Ascending aorta (tissue), 2 donors: ENCODE results near the gene TLE2. TPM values are rescaled to one million over a fixed set of nuclear protein-coding genes. Genes with fewer than 3 reads are reported as not detected.

Experiments used
- DNase-seq, 2 donors: peaks; one replicate each; pipeline ENCODE4 v3.0.0-alpha.2; 2019; ENCODE audit warnings: low spot score in 2 of 2
- H3K27ac ChIP-seq, 2 donors: fragments of 200-600 bp; sonication (generic); one replicate each; pipeline ENCODE4 v1.5.1; 2016 to 2017; ENCODE audit warnings: mild to moderate bottlenecking in 1 of 2
- H3K27me3 ChIP-seq: fragments of 200-600 bp; sonication (generic); one replicate; pipeline ENCODE4 v1.5.1; 2017
- H3K36me3 ChIP-seq, 2 donors: fragments of 200-600 bp; sonication (generic); one replicate each; pipeline ENCODE4 v1.5.1; 2016
- H3K4me1 ChIP-seq, 2 donors: fragments of 200-600 bp; sonication (generic); one replicate each; pipeline ENCODE4 v1.5.1; 2016 to 2017; ENCODE audit warnings: mild to moderate bottlenecking in 1 of 2
- H3K4me3 ChIP-seq, 2 donors: fragments of 200-600 bp; sonication (generic); one replicate each; pipeline ENCODE4 v1.5.1; 2016 to 2017; ENCODE audit warnings: mild to moderate bottlenecking in 1 of 2
- H3K9me3 ChIP-seq, 2 donors: fragments of 200-600 bp; sonication (generic); one replicate each; pipeline ENCODE4 v1.5.1; 2016
- CTCF ChIP-seq, 3 experiments: fragments of 200-600 bp in 2 of 3; fragments of 450-650 bp in 1 of 3; sonication (generic) in 2 of 3; IDR thresholded peaks; one replicate each; pipeline ENCODE4 v1.5.1; 2016 to 2019; ENCODE audit warnings: antibody characterized with exemption in 3 of 3, mild to moderate bottlenecking in 1 of 3, moderate library complexity in 1 of 3
- intact Hi-C: fragments of 100-400 bp; cut with DNase I; formaldehyde crosslinking; loops from one replicate; pipeline ENCODE4 v1.15.1; 2023
- total RNA-seq: library from RNA; depleted of rRNA; stranded (reverse); fragments of >200 nt; gene quantifications from one replicate; pipeline ENCODE4 v1.1.0, GENCODE V29; 2016

TLE2 gene
- total RNA-seq, 1 donor from 2014 or later, result 86.3 TPM

- Histone ChIP-seq H3K4me3 (peak overlapping the region in 1 of 2 donors; percentile 67), H3K9me3 (no peaks in the 10 kb centered on the region), H3K27ac (peak overlapping the region; percentile 44 to 50), H3K36me3 (no peaks in the 10 kb centered on the region), H3K27me3 (no peaks in the 10 kb centered on the region), H3K4me1 (peaks cover 18 to 29% of the 10 kb centered on the region in 2 donors)
- DNase-seq, result no peak
- intact Hi-C loops, result loop anchor here (2.0 kb wide), 4 partner anchors 15 to 79 kb away; no protein-coding TSS in a partner anchor
- no peak for TF ChIP-seq CTCF (IDR thresholded peaks at IDR 0.05)
Measured at GRCh38 chr19:2977746-2978138, 51.3 kb downstream of the TLE2 start.

- H3K4me3 ChIP-seq, result peak within 1 kb of the TSS; percentile 57 to 67
- H3K27me3 ChIP-seq, result no peaks in the 10 kb centered on the region
- intact Hi-C loops, result loop anchor here (2.0 kb wide), 4 partner anchors 14 to 80 kb away; no protein-coding TSS in a partner anchor
- peak; percentile 81 to 95 for DNase-seq
- H3K4me1 ChIP-seq, result peaks cover 15 to 24% of the 10 kb centered on the region in 2 donors
- no peak for TF ChIP-seq CTCF (IDR thresholded peaks at IDR 0.05)
- H3K9me3 ChIP-seq, result no peaks in the 10 kb centered on the region
- H3K27ac ChIP-seq, result peak within 1 kb of the TSS; percentile 44 to 50
- H3K36me3 ChIP-seq, result no peaks in the 10 kb centered on the region
Measured at GRCh38 chr19:2977001-2977745, 51.9 kb downstream of the TLE2 start, which contains the start of gene TLE6. TSS of gene TLE6 (plus strand) at chr19:2977564. CDS start at chr19:2978234, 670 bp downstream.

- H3K27me3 ChIP-seq, result no peaks in the 10 kb centered on the region
- peaks cover 15 to 23% of the 10 kb centered on the region in 2 donors for H3K4me1 ChIP-seq
- H3K4me3 ChIP-seq, result peak overlapping the region; percentile 57 to 67
- no peak for TF ChIP-seq CTCF (IDR thresholded peaks at IDR 0.05)
- H3K36me3 ChIP-seq, result no peaks in the 10 kb centered on the region
- no peak for DNase-seq
- intact Hi-C loops, result loop anchor here (2.0 kb wide), 4 partner anchors 14 to 80 kb away; no protein-coding TSS in a partner anchor
- H3K9me3 ChIP-seq, result no peaks in the 10 kb centered on the region
- no peak overlapping the region for H3K27ac ChIP-seq
Measured at GRCh38 chr19:2976609-2977000, 52.5 kb downstream of the TLE2 start.

- Histone ChIP-seq H3K4me3 (no peak overlapping the region), H3K27ac (no peak overlapping the region), H3K4me1 (peaks cover 15 to 24% of the 10 kb centered on the region in 2 donors), H3K9me3 (no peaks in the 10 kb centered on the region), H3K27me3 (no peaks in the 10 kb centered on the region), H3K36me3 (no peaks in the 10 kb centered on the region)
- no peak for DNase-seq
- no peak for TF ChIP-seq CTCF (IDR thresholded peaks at IDR 0.05)
- intact Hi-C loops, result no loop called here
Measured at GRCh38 chr19:2974342-2975041, 54.6 kb downstream of the TLE2 start.

GRCh38 chr19:2973229-2973628 is 55.9 kb downstream of the TLE2 start:
- no peaks in the 10 kb centered on the region for H3K36me3 ChIP-seq
- peaks cover 15 to 29% of the 10 kb centered on the region in 2 donors for H3K4me1 ChIP-seq
- H3K4me3 ChIP-seq, result no peak overlapping the region
- no peaks in the 10 kb centered on the region for H3K9me3 ChIP-seq
- H3K27ac ChIP-seq, result peak overlapping the region in 1 of 2 donors; percentile 60
- intact Hi-C loops, result no loop called here
- peak in 1 of 2 donors; percentile 73 for DNase-seq
- H3K27me3 ChIP-seq, result no peaks in the 10 kb centered on the region
- no peak for TF ChIP-seq CTCF (IDR thresholded peaks at IDR 0.05)
